Right atrium auricular region (tissue), 2 donors: ENCODE data around the gene RNF138. TPM values are rescaled to one million over a fixed set of nuclear protein-coding genes. Genes with fewer than 3 reads are reported as not detected.

ENCODE experiments used
- DNase-seq: peaks from one replicate; pipeline ENCODE4 v3.0.0-alpha.2; 2019; ENCODE audit warnings: low spot score
- H3K27ac ChIP-seq, 2 donors: fragments of 200-600 bp; sonication (generic); 1 replicate in 1 of 2; 2 replicates in 1 of 2; pipeline ENCODE4 v1.5.1; 2016 to 2019
- H3K27me3 ChIP-seq, 2 donors: fragments of 200-600 bp; sonication (generic); one replicate each; pipeline versions ENCODE4 v1.5.1 to v1.6.0; 2017 to 2019
- H3K36me3 ChIP-seq: fragments of 200-600 bp; sonication (generic); one replicate; pipeline ENCODE4 v1.5.1; 2016
- H3K4me1 ChIP-seq, 2 donors: fragments of 200-600 bp; sonication (generic); one replicate each; pipeline versions ENCODE4 v1.5.1 to v1.6.0; 2017 to 2019
- H3K4me3 ChIP-seq, 2 donors: fragments of 200-600 bp; sonication (generic); 1 replicate in 1 of 2; 2 replicates in 1 of 2; pipeline ENCODE4 v1.5.1; 2017 to 2019; ENCODE audit warnings: mild to moderate bottlenecking in 1 of 2, moderate library complexity in 1 of 2
- H3K9me3 ChIP-seq, 2 donors: fragments of 200-600 bp; sonication (generic); one replicate each; pipeline ENCODE4 v1.5.1; 2019
- CTCF ChIP-seq, 2 donors: fragments of 200-600 bp; sonication (generic); IDR thresholded peaks; one replicate each; pipeline ENCODE4 v1.5.1; 2019; ENCODE audit warnings: antibody characterized with exemption in 2 of 2
- total RNA-seq, 2 donors: library from RNA; depleted of rRNA; stranded (reverse); fragments of >200 nt; gene quantifications; one replicate each; pipeline ENCODE4 v1.1.0, GENCODE V29; 2016

The RNF138 gene
- total RNA-seq, 2 donors from 2014 or later: 5.5 to 11.3 TPM

GRCh38 chr18:32177530-32177929 lies 85.9 kb downstream of the RNF138 start:
- Histone ChIP-seq H3K9me3 (no peaks in the 10 kb centered on the region), H3K4me1 (no peaks in the 10 kb centered on the region), H3K27me3 (no peaks in the 10 kb centered on the region), H3K36me3 (no peaks in the 10 kb centered on the region), H3K4me3 (no peak overlapping the region), H3K27ac (no peak overlapping the region)
- no peak for DNase-seq
- no peak for TF ChIP-seq CTCF (IDR thresholded peaks at IDR 0.05)

Other genes starting within 250 kb of the RNF138 start
- 10 to 100 TPM; 27.2 to 33.8 TPM for gene TRAPPC8, start 148.7 kb upstream of the RNF138 start, total RNA-seq
- gene RNF125, start 73.0 kb upstream of the RNF138 start, total RNA-seq: 1 to 10 TPM; 1.7 to 5.6 TPM
- not detected for gene MEP1B, start 98.2 kb downstream of the RNF138 start, total RNA-seq